ENCODE results near the gene SORL1-AS1.

The SORL1-AS1 gene

DNA sequence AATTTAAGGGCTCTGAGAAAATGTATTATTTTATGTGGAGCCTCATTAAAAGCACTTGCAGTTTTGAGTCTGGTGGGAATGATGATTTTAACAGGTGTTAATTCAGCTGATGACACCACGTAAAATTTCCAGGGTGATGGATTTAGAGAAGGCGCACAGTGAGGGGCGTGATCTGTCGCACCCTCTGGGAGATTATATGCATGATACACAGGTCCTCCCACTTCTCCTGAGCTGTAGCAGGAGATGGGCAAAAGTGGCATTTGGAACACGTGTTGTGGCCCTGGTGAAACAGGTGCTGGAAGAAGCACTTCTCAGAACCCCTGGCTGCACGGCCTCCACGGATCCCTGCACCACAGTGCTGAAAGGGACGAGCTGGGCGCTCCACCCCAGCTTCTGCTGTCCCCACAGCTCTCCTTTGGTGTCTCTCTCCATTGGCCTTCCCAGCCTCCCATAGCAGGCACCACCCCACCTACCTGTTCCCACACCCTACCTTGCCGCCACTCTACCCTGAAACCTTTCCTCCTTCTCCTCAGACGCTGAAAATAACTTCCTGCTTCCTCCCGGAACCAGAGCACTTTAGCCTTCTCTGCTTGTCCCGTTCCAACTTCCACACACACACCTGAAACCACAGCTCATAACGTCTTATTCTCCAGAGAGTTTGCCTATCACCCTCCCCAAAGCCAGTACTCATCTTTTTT, 7.5 kb downstream of the SORL1-AS1 start:
- H3K4ac ChIP-seq (ENCODE audit: low read depth in 1 of 2, low read length in 2 of 2): no peak overlapping the region
- H3K18ac ChIP-seq (ENCODE audit: low read depth in 1 of 2, low read length in 2 of 2): no peak overlapping the region
- no peak for DNase-seq
- no peak overlapping the region for H2BK12ac ChIP-seq (ENCODE audit: low read length in 2 of 2)
- H3K9ac ChIP-seq (ENCODE audit: low read length): no peak overlapping the region
- H4K91ac ChIP-seq (ENCODE audit: low read length): no peak overlapping the region
- H3K36me3 ChIP-seq (ENCODE audit: control insufficient read depth in 1 of 2, insufficient read depth in 2 of 2, low read depth in 1 of 2, low read length in 2 of 2): no peaks in the 10 kb centered on the region
- no peak overlapping the region for H2BK15ac ChIP-seq (ENCODE audit: low read depth, poor library complexity, severe bottlenecking)
- no peak overlapping the region for H2AK5ac ChIP-seq (ENCODE audit: low read length, severe bottlenecking)
- 88% methylated on average over 14 of the region's 14 CpGs for WGBS
- no peaks in the 10 kb centered on the region for H3K9me3 ChIP-seq (ENCODE audit: control insufficient read depth, low read length)
- H2BK120ac ChIP-seq (ENCODE audit: low read depth, low read length): no peak overlapping the region
- H4K8ac ChIP-seq (ENCODE audit: low read length): no peak overlapping the region
- H3K27ac ChIP-seq (ENCODE audit: low read length, poor library complexity, severe bottlenecking): no peak overlapping the region
- H3K79me1 ChIP-seq (replicated peaks; ENCODE audit: low read length, poor library complexity, severe bottlenecking): no peaks in the 10 kb centered on the region
- H3K14ac ChIP-seq (ENCODE audit: low read length in 2 of 2): peak overlapping the region in 1 of 2 experiments; percentile 9
- H3K27me3 ChIP-seq (ENCODE audit: control insufficient read depth in 1 of 2, insufficient read depth in 1 of 2, low read length in 2 of 2): peaks cover 3 to 52% of the 10 kb centered on the region in 2 experiments
- no peak overlapping the region for H3K23ac ChIP-seq (ENCODE audit: low read length in 2 of 2)
- H3K4me1 ChIP-seq (ENCODE audit: control insufficient read depth, insufficient read depth, low read depth, low read length): no peaks in the 10 kb centered on the region
- H3K4me3 ChIP-seq (ENCODE audit: insufficient read depth in 1 of 2, low read depth in 1 of 2, low read length in 2 of 2): no peak overlapping the region
- no peak overlapping the region for H2BK5ac ChIP-seq (ENCODE audit: low read depth, low read length, poor library complexity, severe bottlenecking)
- H3K4me2 ChIP-seq (ENCODE audit: low read length, poor library complexity, severe bottlenecking): no peak overlapping the region
- no peak overlapping the region for H2AFZ ChIP-seq (ENCODE audit: low read depth, low read length)

GRCh38 chr11:121444526-121444925, 8.2 kb downstream of the SORL1-AS1 start:
- H3K27me3 ChIP-seq (ENCODE audit: control insufficient read depth in 1 of 2, insufficient read depth in 1 of 2, low read length in 2 of 2): peaks cover 3 to 53% of the 10 kb centered on the region in 2 experiments
- H3K27ac ChIP-seq (ENCODE audit: low read length, poor library complexity, severe bottlenecking): no peak overlapping the region
- no peak overlapping the region for H3K4ac ChIP-seq (ENCODE audit: low read depth in 1 of 2, low read length in 2 of 2)
- no peak overlapping the region for H2AFZ ChIP-seq (ENCODE audit: low read depth, low read length)
- WGBS: 94% methylated on average over 2 of the region's 3 CpGs
- no peaks in the 10 kb centered on the region for H3K36me3 ChIP-seq (ENCODE audit: control insufficient read depth in 1 of 2, insufficient read depth in 2 of 2, low read depth in 1 of 2, low read length in 2 of 2)
- H3K4me1 ChIP-seq (ENCODE audit: control insufficient read depth, insufficient read depth, low read depth, low read length): no peaks in the 10 kb centered on the region
- no peak for DNase-seq
- H4K8ac ChIP-seq (ENCODE audit: low read length): no peak overlapping the region
- no peaks in the 10 kb centered on the region for H3K79me1 ChIP-seq (replicated peaks; ENCODE audit: low read length, poor library complexity, severe bottlenecking)
- H2BK5ac ChIP-seq (ENCODE audit: low read depth, low read length, poor library complexity, severe bottlenecking): no peak overlapping the region
- no peak overlapping the region for H3K9ac ChIP-seq (ENCODE audit: low read length)
- H2BK12ac ChIP-seq (ENCODE audit: low read length in 2 of 2): no peak overlapping the region
- no peaks in the 10 kb centered on the region for H3K9me3 ChIP-seq (ENCODE audit: control insufficient read depth, low read length)
- no peak overlapping the region for H2BK15ac ChIP-seq (ENCODE audit: low read depth, poor library complexity, severe bottlenecking)
- no peak overlapping the region for H4K91ac ChIP-seq (ENCODE audit: low read length)
- no peak overlapping the region for H3K4me2 ChIP-seq (ENCODE audit: low read length, poor library complexity, severe bottlenecking)
- no peak overlapping the region for H3K4me3 ChIP-seq (ENCODE audit: insufficient read depth in 1 of 2, low read depth in 1 of 2, low read length in 2 of 2)
- H3K23ac ChIP-seq (ENCODE audit: low read length in 2 of 2): no peak overlapping the region
- no peak overlapping the region for H3K18ac ChIP-seq (ENCODE audit: low read depth in 1 of 2, low read length in 2 of 2)
- no peak overlapping the region for H2AK5ac ChIP-seq (ENCODE audit: low read length, severe bottlenecking)
- no peak overlapping the region for H2BK120ac ChIP-seq (ENCODE audit: low read depth, low read length)
- no peak overlapping the region for H3K14ac ChIP-seq (ENCODE audit: low read length in 2 of 2)

DNA sequence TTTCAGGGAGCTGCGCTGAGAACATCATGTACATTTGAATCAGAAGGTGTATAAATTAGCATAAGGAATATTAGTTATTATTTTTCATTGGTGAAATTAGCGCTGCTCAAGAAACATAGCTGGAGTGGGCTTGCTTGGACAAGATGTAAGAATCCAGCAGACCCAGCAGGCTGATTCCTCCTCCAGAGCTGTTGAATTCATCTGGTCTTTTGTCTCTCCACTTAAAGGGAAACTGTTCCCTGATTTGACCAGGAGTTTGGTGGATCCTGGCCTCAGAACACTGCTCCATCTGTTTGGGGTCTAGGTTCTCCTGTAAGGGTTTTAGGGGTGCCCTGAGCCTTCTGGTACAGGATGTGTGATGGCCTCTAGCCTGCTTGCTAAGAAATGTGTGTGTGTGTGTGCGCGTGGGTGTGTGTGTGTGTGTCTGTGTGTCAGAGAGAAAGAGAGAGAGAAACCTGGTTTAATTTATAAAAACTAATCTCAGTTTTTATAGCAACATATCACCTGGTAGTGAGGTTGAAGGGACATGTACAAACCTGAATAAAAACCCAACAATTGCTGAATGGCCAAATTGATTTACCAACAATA, 9.0 kb downstream of the SORL1-AS1 start:
- H2BK120ac ChIP-seq (ENCODE audit: low read depth, low read length): no peak overlapping the region
- no peaks in the 10 kb centered on the region for H3K79me1 ChIP-seq (replicated peaks; ENCODE audit: low read length, poor library complexity, severe bottlenecking)
- no peak overlapping the region for H2BK12ac ChIP-seq (ENCODE audit: low read length in 2 of 2)
- no peak overlapping the region for H2BK15ac ChIP-seq (ENCODE audit: low read depth, poor library complexity, severe bottlenecking)
- no peak overlapping the region for H3K4me3 ChIP-seq (ENCODE audit: insufficient read depth in 1 of 2, low read depth in 1 of 2, low read length in 2 of 2)
- no peaks in the 10 kb centered on the region for H3K9me3 ChIP-seq (ENCODE audit: control insufficient read depth, low read length)
- WGBS: 98% methylated on average over 2 of the region's 4 CpGs
- H2AFZ ChIP-seq (ENCODE audit: low read depth, low read length): no peak overlapping the region
- H3K36me3 ChIP-seq (ENCODE audit: control insufficient read depth in 1 of 2, insufficient read depth in 2 of 2, low read depth in 1 of 2, low read length in 2 of 2): no peaks in the 10 kb centered on the region
- peaks cover 3 to 53% of the 10 kb centered on the region in 2 experiments for H3K27me3 ChIP-seq (ENCODE audit: control insufficient read depth in 1 of 2, insufficient read depth in 1 of 2, low read length in 2 of 2)
- H3K23ac ChIP-seq (ENCODE audit: low read length in 2 of 2): no peak overlapping the region
- DNase-seq: no peak
- H3K4ac ChIP-seq (ENCODE audit: low read depth in 1 of 2, low read length in 2 of 2): no peak overlapping the region
- H3K18ac ChIP-seq (ENCODE audit: low read depth in 1 of 2, low read length in 2 of 2): no peak overlapping the region
- H3K14ac ChIP-seq (ENCODE audit: low read length in 2 of 2): no peak overlapping the region
- no peak overlapping the region for H2AK5ac ChIP-seq (ENCODE audit: low read length, severe bottlenecking)
- H2BK5ac ChIP-seq (ENCODE audit: low read depth, low read length, poor library complexity, severe bottlenecking): no peak overlapping the region
- no peak overlapping the region for H4K8ac ChIP-seq (ENCODE audit: low read length)
- H3K27ac ChIP-seq (ENCODE audit: low read length, poor library complexity, severe bottlenecking): no peak overlapping the region
- H4K91ac ChIP-seq (ENCODE audit: low read length): no peak overlapping the region
- no peaks in the 10 kb centered on the region for H3K4me1 ChIP-seq (ENCODE audit: control insufficient read depth, insufficient read depth, low read depth, low read length)
- no peak overlapping the region for H3K9ac ChIP-seq (ENCODE audit: low read length)
- no peak overlapping the region for H3K4me2 ChIP-seq (ENCODE audit: low read length, poor library complexity, severe bottlenecking)

- Histone ChIP-seq H2BK12ac (ENCODE audit: low read length in 2 of 2) (no peak overlapping the region), H3K4ac (ENCODE audit: low read depth in 1 of 2, low read length in 2 of 2) (no peak overlapping the region), H3K4me2 (ENCODE audit: low read length, poor library complexity, severe bottlenecking) (no peak overlapping the region), H3K14ac (ENCODE audit: low read length in 2 of 2) (no peak overlapping the region), H3K27me3 (ENCODE audit: control insufficient read depth in 1 of 2, insufficient read depth in 1 of 2, low read length in 2 of 2) (peaks cover 8 to 63% of the 10 kb centered on the region in 2 experiments), H3K23ac (ENCODE audit: low read length in 2 of 2) (no peak overlapping the region), H2BK15ac (ENCODE audit: low read depth, poor library complexity, severe bottlenecking) (no peak overlapping the region), H4K8ac (ENCODE audit: low read length) (no peak overlapping the region), H3K9me3 (ENCODE audit: control insufficient read depth, low read length) (no peaks in the 10 kb centered on the region), H3K4me3 (ENCODE audit: insufficient read depth in 1 of 2, low read depth in 1 of 2, low read length in 2 of 2) (no peak overlapping the region), H4K91ac (ENCODE audit: low read length) (no peak overlapping the region), H3K79me1 (replicated peaks; ENCODE audit: low read length, poor library complexity, severe bottlenecking) (no peaks in the 10 kb centered on the region), H2BK5ac (ENCODE audit: low read depth, low read length, poor library complexity, severe bottlenecking) (no peak overlapping the region), H3K9ac (ENCODE audit: low read length) (no peak overlapping the region), H3K27ac (ENCODE audit: low read length, poor library complexity, severe bottlenecking) (no peak overlapping the region), H2AK5ac (ENCODE audit: low read length, severe bottlenecking) (no peak overlapping the region), H3K18ac (ENCODE audit: low read depth in 1 of 2, low read length in 2 of 2) (no peak overlapping the region), H2AFZ (ENCODE audit: low read depth, low read length) (no peak overlapping the region), H3K4me1 (ENCODE audit: control insufficient read depth, insufficient read depth, low read depth, low read length) (no peaks in the 10 kb centered on the region), H3K36me3 (ENCODE audit: control insufficient read depth in 1 of 2, insufficient read depth in 2 of 2, low read depth in 1 of 2, low read length in 2 of 2) (no peaks in the 10 kb centered on the region), H2BK120ac (ENCODE audit: low read depth, low read length) (no peak overlapping the region)
- WGBS: 100% methylated on average over 1 of the region's 2 CpGs
- DNase-seq: no peak
These were observed 11.2 kb downstream of the SORL1-AS1 start for GRCh38 chr11:121441521-121441920.
